ENCODE data around the gene FOXC1. TPM values are rescaled to one million over a fixed set of nuclear protein-coding genes. Genes with fewer than 3 reads are reported as not detected.

The FOXC1 gene
- total and polyA plus RNA-seq, 2 experiments from 2014 or later = 0.60 to 1.1 TPM

DNA sequence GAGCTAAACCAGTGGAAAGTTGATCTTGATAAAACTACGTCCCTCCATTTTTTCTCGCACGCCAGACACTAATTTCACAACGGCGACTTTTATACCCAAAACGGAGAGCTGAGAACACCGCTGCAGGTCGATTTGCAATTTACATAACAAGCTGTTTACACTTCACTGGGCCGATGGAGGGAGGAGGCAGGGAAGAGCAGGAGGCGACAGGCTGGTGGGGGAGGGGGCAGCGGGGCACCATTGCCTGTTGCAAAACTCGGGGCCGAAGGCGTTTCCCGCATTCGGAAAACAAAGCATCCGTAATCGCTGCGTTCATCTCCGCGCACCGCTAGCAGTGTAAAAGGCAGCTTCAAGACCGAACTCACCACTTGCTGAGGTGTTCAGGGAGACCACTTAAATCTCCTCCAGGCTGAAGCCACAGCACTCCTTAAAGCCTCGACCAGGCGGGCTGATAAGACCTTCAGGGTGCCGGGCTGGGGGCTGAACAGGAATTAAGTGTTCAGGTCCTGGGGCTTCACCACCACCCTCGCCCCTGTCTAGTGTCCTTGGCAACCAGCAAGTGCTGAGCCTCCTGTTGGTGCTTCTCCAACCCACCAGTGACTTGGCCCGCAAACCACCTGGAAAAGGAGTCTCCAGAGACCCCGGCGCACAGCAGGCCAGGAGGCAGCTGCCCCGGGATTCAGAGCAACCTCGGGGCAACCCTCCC, 2.0 kb upstream of the FOXC1 start:
- peaks cover 79% of the 10 kb centered on the region for H3K27me3 ChIP-seq
- no peak overlapping the region for H2AFZ ChIP-seq
- TF ChIP-seq, protein P1, sequence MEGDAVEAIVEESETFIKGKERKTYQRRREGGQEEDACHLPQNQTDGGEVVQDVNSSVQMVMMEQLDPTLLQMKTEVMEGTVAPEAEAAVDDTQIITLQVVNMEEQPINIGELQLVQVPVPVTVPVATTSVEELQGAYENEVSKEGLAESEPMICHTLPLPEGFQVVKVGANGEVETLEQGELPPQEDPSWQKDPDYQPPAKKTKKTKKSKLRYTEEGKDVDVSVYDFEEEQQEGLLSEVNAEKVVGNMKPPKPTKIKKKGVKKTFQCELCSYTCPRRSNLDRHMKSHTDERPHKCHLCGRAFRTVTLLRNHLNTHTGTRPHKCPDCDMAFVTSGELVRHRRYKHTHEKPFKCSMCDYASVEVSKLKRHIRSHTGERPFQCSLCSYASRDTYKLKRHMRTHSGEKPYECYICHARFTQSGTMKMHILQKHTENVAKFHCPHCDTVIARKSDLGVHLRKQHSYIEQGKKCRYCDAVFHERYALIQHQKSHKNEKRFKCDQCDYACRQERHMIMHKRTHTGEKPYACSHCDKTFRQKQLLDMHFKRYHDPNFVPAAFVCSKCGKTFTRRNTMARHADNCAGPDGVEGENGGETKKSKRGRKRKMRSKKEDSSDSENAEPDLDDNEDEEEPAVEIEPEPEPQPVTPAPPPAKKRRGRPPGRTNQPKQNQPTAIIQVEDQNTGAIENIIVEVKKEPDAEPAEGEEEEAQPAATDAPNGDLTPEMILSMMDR (IDR thresholded peaks at IDR 0.05; ENCODE audit: poor library complexity) = no peak
- TF ChIP-seq EZH2phosphoT487 (IDR thresholded peaks at IDR 0.05; ENCODE audit: low read depth, severe bottlenecking, unreplicated experiment) (peak; percentile 26), EZH2 (IDR thresholded peaks at IDR 0.05; ENCODE audit: borderline replicate concordance) (peak; percentile 89)
- peak overlapping the region; percentile 96 for H3K4me2 ChIP-seq
- no peaks in the 10 kb centered on the region for H4K20me1 ChIP-seq (ENCODE audit: insufficient read depth, poor library complexity, severe bottlenecking)
- H3K9me2 ChIP-seq (replicated peaks; ENCODE audit: insufficient read depth) = no peaks in the 10 kb centered on the region
- H3K9me3 ChIP-seq (ENCODE audit: low read depth) = no peaks in the 10 kb centered on the region
- H3K27ac ChIP-seq = no peak overlapping the region
- no peaks in the 10 kb centered on the region for H3K79me2 ChIP-seq
- no peak overlapping the region for H3K4me3 ChIP-seq
- H3K36me3 ChIP-seq (replicated peaks; ENCODE audit: insufficient read depth, low read depth) = no peaks in the 10 kb centered on the region
- 3% methylated on average over 32 of the region's 32 CpGs for WGBS (ENCODE audit: low lambda C conversion rate, missing lambda C conversion rate)
- peak; percentile 28 for DNase-seq (ENCODE audit: low spot score)
- peaks cover 22% of the 10 kb centered on the region for H3K4me1 ChIP-seq (ENCODE audit: insufficient read depth)

DNA sequence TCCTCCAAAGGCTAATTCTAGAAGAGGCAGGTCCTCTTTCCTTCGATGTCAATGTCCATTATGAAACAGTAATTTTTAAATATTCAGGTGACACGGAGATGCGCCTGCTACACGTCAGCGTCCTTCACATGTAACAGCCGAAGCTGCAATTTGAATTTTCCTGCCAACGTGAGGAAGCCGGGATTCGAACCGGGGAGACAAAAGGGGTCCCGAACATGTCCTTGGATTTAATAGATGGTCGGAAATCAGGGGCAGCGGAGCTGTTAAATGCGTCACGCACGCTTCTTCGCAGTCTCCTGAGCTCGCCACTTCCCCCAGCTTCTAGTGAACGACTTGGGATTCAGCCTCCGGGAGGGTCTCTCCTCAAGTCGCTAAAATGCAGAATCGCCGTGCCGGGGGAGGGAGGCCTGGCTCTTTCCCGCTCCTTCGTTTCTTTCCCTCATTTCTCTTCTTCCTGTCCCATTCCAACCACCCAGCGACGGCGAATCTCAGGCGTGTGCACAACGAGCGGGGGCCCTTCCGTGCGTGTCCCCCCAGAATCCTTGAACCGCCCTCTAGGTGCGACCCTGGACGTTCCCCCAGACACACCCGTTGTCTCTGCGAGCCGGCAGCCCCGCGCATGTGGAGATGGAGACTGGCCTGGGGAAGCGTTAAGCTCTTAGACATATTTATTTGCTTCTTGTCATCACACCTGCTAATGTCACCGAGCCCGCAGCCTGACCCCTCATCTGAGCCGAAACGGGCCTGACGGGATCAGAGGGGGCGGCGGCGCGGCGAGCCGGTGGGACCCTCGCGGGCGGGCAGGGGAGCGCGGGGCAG, 1.3 kb upstream of the FOXC1 start:
- H3K9me2 ChIP-seq (replicated peaks; ENCODE audit: insufficient read depth) = no peaks in the 10 kb centered on the region
- no peaks in the 10 kb centered on the region for H3K36me3 ChIP-seq (replicated peaks; ENCODE audit: insufficient read depth, low read depth)
- DNase-seq (ENCODE audit: low spot score) = peak; percentile 14
- H3K4me2 ChIP-seq = peak overlapping the region; percentile 96
- no peak overlapping the region for H3K27ac ChIP-seq
- peaks cover 79% of the 10 kb centered on the region for H3K27me3 ChIP-seq
- peaks cover 5% of the 10 kb centered on the region for H4K20me1 ChIP-seq (ENCODE audit: insufficient read depth, poor library complexity, severe bottlenecking)
- WGBS (ENCODE audit: low lambda C conversion rate, missing lambda C conversion rate) = 5% methylated on average over 51 of the region's 59 CpGs
- no peak overlapping the region for H2AFZ ChIP-seq
- H3K79me2 ChIP-seq = no peaks in the 10 kb centered on the region
- H3K4me1 ChIP-seq (ENCODE audit: insufficient read depth) = peaks cover 22% of the 10 kb centered on the region
- H3K4me3 ChIP-seq = no peak overlapping the region
- H3K9me3 ChIP-seq (ENCODE audit: low read depth) = no peaks in the 10 kb centered on the region
- TF ChIP-seq, protein P1 (IDR thresholded peaks at IDR 0.05; ENCODE audit: poor library complexity) = no peak
- TF ChIP-seq EZH2phosphoT487 (IDR thresholded peaks at IDR 0.05; ENCODE audit: low read depth, severe bottlenecking, unreplicated experiment) (no peak), EZH2 (IDR thresholded peaks at IDR 0.05; ENCODE audit: borderline replicate concordance) (peak; percentile 91)

DNA sequence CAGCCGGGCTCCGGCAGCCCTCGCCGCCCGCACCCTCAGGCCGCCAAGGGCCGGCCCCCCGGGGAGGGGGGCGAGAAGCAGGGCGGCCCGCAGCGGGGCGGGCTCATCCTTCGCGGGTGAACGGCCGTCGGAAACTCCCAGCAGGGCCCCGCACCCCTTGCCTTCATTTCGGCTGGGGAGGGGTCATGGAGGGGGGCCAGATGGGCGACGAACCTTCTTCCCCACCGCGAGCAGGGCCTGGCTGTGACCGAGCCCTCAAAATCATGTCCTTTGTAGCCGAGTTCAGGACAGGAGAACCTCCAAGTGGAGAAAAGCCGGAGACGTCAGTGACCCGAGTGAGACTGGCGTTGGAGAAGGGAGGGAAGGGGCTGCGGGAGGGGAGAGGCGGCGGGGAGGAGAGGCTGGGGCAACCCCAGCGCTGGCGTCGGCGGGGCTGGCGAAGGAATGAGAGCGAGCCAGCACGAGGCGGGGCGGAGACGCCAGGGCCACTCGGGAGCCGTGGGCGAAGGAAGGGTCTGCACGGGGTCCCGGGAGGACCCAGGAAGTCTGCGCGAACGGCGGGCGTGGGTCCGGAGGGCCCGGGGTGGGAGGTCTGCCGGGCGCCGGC, 571 bp upstream of the FOXC1 start:
- peak; percentile 48 for DNase-seq (ENCODE audit: low spot score)
- peaks cover 22% of the 10 kb centered on the region for H3K4me1 ChIP-seq (ENCODE audit: insufficient read depth)
- WGBS (ENCODE audit: low lambda C conversion rate, missing lambda C conversion rate) = 1% methylated on average over 13 of the region's 58 CpGs
- H3K27ac ChIP-seq = no peak overlapping the region
- H3K4me3 ChIP-seq = no peak overlapping the region
- H2AFZ ChIP-seq = peak overlapping the region; percentile 78
- H3K4me2 ChIP-seq = peak overlapping the region; percentile 96
- H3K9me3 ChIP-seq (ENCODE audit: low read depth) = no peaks in the 10 kb centered on the region
- H4K20me1 ChIP-seq (ENCODE audit: insufficient read depth, poor library complexity, severe bottlenecking) = peaks cover 5% of the 10 kb centered on the region
- H3K79me2 ChIP-seq = no peaks in the 10 kb centered on the region
- H3K9me2 ChIP-seq (replicated peaks; ENCODE audit: insufficient read depth) = no peaks in the 10 kb centered on the region
- no peaks in the 10 kb centered on the region for H3K36me3 ChIP-seq (replicated peaks; ENCODE audit: insufficient read depth, low read depth)
- TF ChIP-seq EZH2phosphoT487 (IDR thresholded peaks at IDR 0.05; ENCODE audit: low read depth, severe bottlenecking, unreplicated experiment) = no peak
- peak; percentile 66 for TF ChIP-seq EZH2 (IDR thresholded peaks at IDR 0.05; ENCODE audit: borderline replicate concordance)
- peaks cover 79% of the 10 kb centered on the region for H3K27me3 ChIP-seq

Measured in hepatocyte (in vitro differentiated cells).